OCI-LY3 (cell line): Measurements from ENCODE around the gene CIP2A.

Experiments
- H2AFZ ChIP-seq: fragments of 200-600, 300-600 bp; shearing (Covaris generic); 2 replicates; pipeline ENCODE4 v1.6.0; 2014; ENCODE audit warnings: antibody characterized with exemption, low read depth, low read length
- H3K27ac ChIP-seq: fragments of 200-600, 300-600 bp; sonication (generic); 2 replicates; pipeline ENCODE4 v1.5.1; 2014; ENCODE audit warnings: mild to moderate bottlenecking, low read length, moderate library complexity, mixed read lengths
- H3K27me3 ChIP-seq: fragments of 200-600, 300-600 bp; sonication (generic); 2 replicates; pipeline ENCODE4 v1.6.1; 2014; ENCODE audit warnings: low read depth, low read length, mixed read lengths
- H3K36me3 ChIP-seq: fragments of 200-600, 300-600 bp; sonication (generic); replicated peaks from 2 replicates; pipeline ENCODE3; 2014; ENCODE audit warnings: low read depth, low read length, mixed read lengths
- H3K4me1 ChIP-seq: fragments of 300-600, 200-600 bp; sonication (generic); 2 replicates; pipeline ENCODE4 v1.6.1; 2014; ENCODE audit warnings: low read length, mixed read lengths
- H3K4me2 ChIP-seq: fragments of 200-600, 300-600 bp; sonication (generic); 2 replicates; pipeline ENCODE4 v1.6.1; 2014; ENCODE audit warnings: low read length, mixed read lengths
- H3K4me3 ChIP-seq: fragments of 300-600, 200-600 bp; sonication (generic); 2 replicates; pipeline ENCODE4 v1.5.1; 2014; ENCODE audit warnings: antibody characterized with exemption, mild to moderate bottlenecking, low read length, moderate library complexity
- H3K79me2 ChIP-seq: fragments of 300-600, 200-600 bp; shearing (Covaris generic); 2 replicates; pipeline ENCODE4 v1.6.1; 2014; ENCODE audit warnings: mild to moderate bottlenecking, low read length, mixed read lengths
- H3K9ac ChIP-seq: fragments of 300-600, 200-600 bp; shearing (Covaris generic); 2 replicates; pipeline ENCODE4 v1.6.0; 2014; ENCODE audit warnings: mild to moderate bottlenecking, low read length, moderate library complexity
- H3K9me3 ChIP-seq: fragments of 200-600, 300-600 bp; shearing (Covaris generic); 2 replicates; pipeline ENCODE4 v1.6.1; 2014; ENCODE audit warnings: low read length, mixed read lengths; ENCODE audit not compliant: insufficient read depth
- H4K20me1 ChIP-seq: fragments of 200-600, 300-600 bp; sonication (generic); 2 replicates; pipeline ENCODE4 v1.6.1; 2016; ENCODE audit warnings: low read length, mixed read lengths; ENCODE audit not compliant: insufficient read depth
- CTCF ChIP-seq: fragments of 200-600, 300-600 bp; sonication (generic); IDR thresholded peaks from 2 replicates; pipeline ENCODE4 v1.5.1; 2014; ENCODE audit warnings: antibody characterized with exemption, low read length, low read depth
- EZH2phosphoT487 ChIP-seq: fragments of 200-600 bp; shearing (Covaris generic); IDR thresholded peaks from 2 replicates; pipeline ENCODE4 v1.6.1; 2018; ENCODE audit warnings: antibody characterized with exemption, mixed run types, low read depth

CIP2A gene

GRCh38 chr3:108554913-108555571, 34.2 kb downstream of the CIP2A start:
- Histone ChIP-seq H3K9ac (no peak overlapping the region), H3K27me3 (no peaks in the 10 kb centered on the region), H2AFZ (no peak overlapping the region), H3K4me1 (peaks cover 33% of the 10 kb centered on the region), H3K4me2 (no peak overlapping the region), H3K27ac (no peak overlapping the region), H3K79me2 (no peaks in the 10 kb centered on the region), H3K9me3 (no peaks in the 10 kb centered on the region), H3K4me3 (no peak overlapping the region), H3K36me3 (peaks cover 35% of the 10 kb centered on the region), H4K20me1 (no peaks in the 10 kb centered on the region)
- TF ChIP-seq EZH2phosphoT487 (no peak), CTCF (no peak)

GRCh38 chr3:108554229-108554628, 35.0 kb downstream of the CIP2A start:
- peaks cover 40% of the 10 kb centered on the region for H3K36me3 ChIP-seq
- H3K4me1 ChIP-seq: peaks cover 33% of the 10 kb centered on the region
- TF ChIP-seq CTCF: no peak
- no peak for TF ChIP-seq EZH2phosphoT487
- no peak overlapping the region for H3K9ac ChIP-seq
- H3K4me2 ChIP-seq: peak overlapping the region; percentile 2; the same call in 1 of the 2 replicates
- no peaks in the 10 kb centered on the region for H3K9me3 ChIP-seq
- no peak overlapping the region for H3K27ac ChIP-seq
- no peaks in the 10 kb centered on the region for H4K20me1 ChIP-seq
- H3K27me3 ChIP-seq: no peaks in the 10 kb centered on the region
- no peak overlapping the region for H2AFZ ChIP-seq
- H3K79me2 ChIP-seq: no peaks in the 10 kb centered on the region
- no peak overlapping the region for H3K4me3 ChIP-seq

- no peaks in the 10 kb centered on the region for H3K27me3 ChIP-seq
- no peak overlapping the region for H3K4me3 ChIP-seq
- 0 out of 2 replicates have a peak overlapping the region, but pooled peaks have one; percentile 0 for H3K9ac ChIP-seq
- no peak overlapping the region for H2AFZ ChIP-seq
- no peaks in the 10 kb centered on the region for H3K79me2 ChIP-seq
- H3K4me2 ChIP-seq: peak overlapping the region; percentile 44
- H4K20me1 ChIP-seq: no peaks in the 10 kb centered on the region
- H3K9me3 ChIP-seq: no peaks in the 10 kb centered on the region
- TF ChIP-seq CTCF (peak; percentile 81), EZH2phosphoT487 (no peak)
- peak overlapping the region; percentile 47 for H3K27ac ChIP-seq
- peaks cover 26% of the 10 kb centered on the region for H3K36me3 ChIP-seq
- peaks cover 33% of the 10 kb centered on the region for H3K4me1 ChIP-seq
Observed at GRCh38 chr3:108552267-108553159, 36.7 kb downstream of the CIP2A start.

- H3K79me2 ChIP-seq: no peaks in the 10 kb centered on the region
- H3K36me3 ChIP-seq: peaks cover 8% of the 10 kb centered on the region
- H2AFZ ChIP-seq: no peak overlapping the region
- H3K4me3 ChIP-seq: no peak overlapping the region
- H3K9ac ChIP-seq: no peak overlapping the region
- no peaks in the 10 kb centered on the region for H3K27me3 ChIP-seq
- no peak overlapping the region for H3K27ac ChIP-seq
- H3K4me2 ChIP-seq: no peak overlapping the region
- H4K20me1 ChIP-seq: no peaks in the 10 kb centered on the region
- H3K9me3 ChIP-seq: no peaks in the 10 kb centered on the region
- TF ChIP-seq EZH2phosphoT487: no peak
- no peak for TF ChIP-seq CTCF
- peaks cover 15% of the 10 kb centered on the region for H3K4me1 ChIP-seq
Observed at GRCh38 chr3:108548886-108549285, 40.4 kb downstream of the CIP2A start.
